Measurements from ENCODE around the gene HPSE2.
"Not testable (repeated sequence)": the region's sequence is repeated elsewhere in the genome, so short reads cannot be mapped to it uniquely, and the experiment has no call there.

HPSE2 gene

DNA sequence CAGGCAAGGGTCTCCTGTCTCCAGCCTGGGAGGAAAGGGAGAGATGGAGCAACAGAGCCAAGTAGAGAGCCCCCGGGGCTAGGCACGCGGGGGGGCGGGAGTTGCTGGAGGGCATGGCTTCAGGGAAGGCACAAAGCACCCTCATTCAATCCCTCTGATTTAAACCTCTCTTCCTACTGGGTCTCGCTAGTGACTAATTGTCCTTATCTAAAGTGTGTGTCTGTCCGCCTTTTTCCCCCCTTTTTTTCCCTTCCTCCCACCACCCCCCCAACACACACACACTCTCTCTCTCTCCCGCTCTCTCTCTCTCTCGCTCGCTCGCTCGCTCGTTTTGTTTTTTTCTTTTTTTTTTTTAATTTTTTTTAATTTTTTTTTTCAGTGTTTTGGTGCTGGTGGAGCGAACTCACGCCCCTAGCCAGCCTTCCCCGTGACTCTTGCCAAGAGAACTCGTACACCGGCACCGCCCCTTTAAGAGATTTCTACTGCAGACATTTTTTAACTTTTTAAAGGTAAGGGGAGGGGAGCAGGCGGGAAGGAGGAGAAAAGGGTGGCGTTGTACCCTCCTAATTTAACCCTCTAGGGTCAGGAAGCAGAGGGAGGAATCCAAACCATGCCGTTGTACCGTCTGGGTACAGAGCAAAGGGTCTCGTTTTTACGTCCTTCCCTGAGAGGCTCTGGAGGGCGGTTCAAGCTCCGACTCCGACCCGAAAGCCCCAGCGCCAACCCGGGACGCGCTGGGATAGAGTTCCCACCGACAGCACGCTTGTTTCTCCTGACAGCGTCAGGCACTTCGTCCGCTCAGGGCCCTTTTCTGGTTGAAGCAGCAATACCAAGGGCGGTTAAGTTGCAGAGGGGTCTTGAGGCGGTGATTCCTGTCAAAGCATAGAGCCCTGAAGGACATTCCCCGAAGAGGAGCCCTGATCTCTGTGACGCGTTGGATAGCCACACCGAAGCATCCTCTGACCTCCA lies at the start of gene HPSE2:
TSS of gene HPSE2 (minus strand) at position 195 of the 969 bp plus-strand sequence.
- peak; percentile 66 for DNase-seq (ENCODE audit: low spot score)

DNA sequence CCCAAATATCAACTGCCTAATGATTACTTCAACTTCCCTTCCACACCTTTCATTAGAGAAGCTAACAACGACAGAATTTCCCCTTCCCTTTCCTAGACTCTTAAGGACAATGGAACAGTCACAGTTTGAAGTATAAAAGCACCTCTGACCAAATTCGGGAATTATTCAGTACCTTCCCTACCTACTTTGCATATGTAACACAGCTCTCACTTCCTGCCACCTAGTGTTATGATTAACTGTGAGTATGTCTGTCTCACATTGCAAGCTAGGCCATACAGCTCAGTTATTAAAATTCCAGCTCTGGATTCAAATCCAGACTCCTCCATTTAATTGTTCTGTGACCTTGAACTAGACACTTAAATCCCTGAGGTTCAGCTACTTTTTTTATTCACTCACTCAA lies 44.8 kb upstream of the HPSE2 start:
- DNase-seq (ENCODE audit: low spot score): no peak

DNA sequence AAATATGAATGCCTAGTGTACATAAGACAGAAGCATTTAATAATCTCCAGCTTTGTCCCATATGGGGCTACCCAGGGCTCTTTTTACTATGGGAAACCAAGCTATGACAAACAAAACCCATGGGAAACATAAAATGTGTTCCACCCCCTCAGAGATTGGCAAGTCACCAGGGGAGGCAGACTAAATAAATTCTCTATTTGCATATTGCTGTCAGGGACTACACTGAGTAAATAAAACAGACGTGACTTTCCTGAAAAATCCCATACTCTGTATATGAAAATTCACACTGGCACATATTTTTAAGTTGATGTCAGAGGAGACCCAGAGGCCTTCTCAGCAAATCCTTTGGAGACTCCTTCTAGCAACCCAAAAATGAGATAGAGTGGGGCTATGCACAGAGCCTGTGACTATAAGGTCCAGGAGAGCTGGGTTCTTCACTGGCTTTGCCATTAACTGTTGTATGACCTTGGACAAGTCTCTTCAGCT lies 44.0 kb upstream of the HPSE2 start:
- no peak for DNase-seq (ENCODE audit: low spot score)

DNA sequence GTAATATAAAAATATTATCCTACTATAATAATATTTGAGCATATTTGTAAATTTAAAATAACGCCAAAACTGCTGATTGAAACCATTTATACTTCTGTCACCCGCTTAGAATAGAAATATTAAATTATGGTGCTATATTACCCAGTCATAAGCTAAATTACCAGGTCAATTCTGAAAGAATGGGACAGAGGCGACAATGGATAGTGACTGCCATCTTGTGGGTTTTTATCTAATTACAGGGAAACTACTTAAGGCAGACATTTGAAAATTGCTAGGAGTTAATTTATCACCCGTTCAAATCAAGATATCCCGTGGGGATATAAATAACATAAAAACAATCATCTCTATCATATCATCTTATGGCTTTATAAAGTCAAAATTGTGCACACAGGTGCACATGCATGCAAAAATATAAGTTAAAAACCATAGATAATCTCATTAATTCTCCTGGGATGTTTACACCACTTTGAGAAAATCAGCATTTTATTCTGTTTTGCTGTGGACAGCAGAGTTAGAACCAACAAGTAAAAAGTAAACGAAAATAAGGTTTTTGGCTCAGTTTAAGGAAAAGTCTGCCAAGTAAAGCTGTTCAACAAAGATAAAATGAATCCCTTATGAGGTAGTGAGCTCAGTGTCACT lies 41.3 kb upstream of the HPSE2 start:
- no peak for DNase-seq (ENCODE audit: low spot score)

DNA sequence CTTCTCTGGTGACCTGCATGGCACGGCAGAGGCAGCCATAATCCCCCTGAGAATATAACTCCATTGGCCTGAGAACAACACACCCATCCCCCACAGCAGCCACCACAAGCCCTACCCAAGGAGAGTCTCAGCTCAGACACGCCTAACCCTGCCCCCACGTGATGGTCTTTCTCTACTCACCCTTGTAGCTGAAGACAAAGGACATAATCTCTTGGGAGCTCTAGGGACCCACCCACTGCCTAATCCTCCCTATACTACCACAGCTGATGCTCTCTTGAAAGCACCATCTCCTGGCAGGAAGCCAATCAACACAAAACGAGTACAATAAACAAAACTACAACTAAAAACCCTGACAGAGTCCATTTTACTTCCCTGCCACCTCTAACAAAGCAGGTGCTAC lies 30.7 kb upstream of the HPSE2 start:
- peak; percentile 77 for DNase-seq (ENCODE audit: low spot score)

DNA sequence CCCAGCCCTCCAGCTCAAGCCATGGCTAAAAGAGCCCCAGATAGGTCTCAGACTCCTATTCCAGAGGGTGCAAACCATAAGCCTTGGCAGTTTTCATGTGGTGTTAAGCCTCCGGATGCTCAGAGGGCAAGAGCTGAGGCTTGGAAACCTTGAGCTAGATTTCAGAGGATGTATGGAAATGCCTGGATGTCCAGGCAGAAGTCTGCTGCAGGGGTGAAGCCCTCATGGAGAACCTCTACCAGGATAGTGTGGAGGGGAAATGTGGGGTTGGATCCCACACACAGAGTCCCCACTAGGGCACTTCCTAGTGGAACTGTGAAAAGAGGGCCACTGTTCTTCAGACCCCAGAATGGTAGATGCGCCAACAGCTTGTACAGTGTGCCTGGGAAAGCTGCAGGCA lies 13.2 kb upstream of the HPSE2 start:
- DNase-seq (ENCODE audit: low spot score): no peak

DNA sequence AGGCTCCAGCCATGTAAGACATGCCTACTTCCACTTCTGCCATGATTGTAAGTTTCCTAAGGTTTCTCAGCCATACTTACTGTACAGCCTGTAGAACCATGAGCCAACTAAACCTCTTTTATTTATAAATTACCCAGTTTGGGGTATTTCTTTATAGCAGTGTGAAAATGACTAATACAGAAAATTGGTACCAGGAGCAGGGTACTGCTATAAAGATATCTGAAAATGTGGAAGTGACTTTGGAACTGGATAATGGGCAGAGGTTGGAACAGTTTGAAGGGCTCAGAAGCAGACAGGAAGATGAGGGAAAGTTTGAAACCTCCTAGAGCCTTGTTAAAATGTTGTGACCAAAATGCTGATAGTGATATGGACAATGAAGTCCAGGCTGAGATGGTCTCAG lies 12.2 kb upstream of the HPSE2 start:
- DNase-seq (ENCODE audit: low spot score): not testable (repeated sequence)

DNA sequence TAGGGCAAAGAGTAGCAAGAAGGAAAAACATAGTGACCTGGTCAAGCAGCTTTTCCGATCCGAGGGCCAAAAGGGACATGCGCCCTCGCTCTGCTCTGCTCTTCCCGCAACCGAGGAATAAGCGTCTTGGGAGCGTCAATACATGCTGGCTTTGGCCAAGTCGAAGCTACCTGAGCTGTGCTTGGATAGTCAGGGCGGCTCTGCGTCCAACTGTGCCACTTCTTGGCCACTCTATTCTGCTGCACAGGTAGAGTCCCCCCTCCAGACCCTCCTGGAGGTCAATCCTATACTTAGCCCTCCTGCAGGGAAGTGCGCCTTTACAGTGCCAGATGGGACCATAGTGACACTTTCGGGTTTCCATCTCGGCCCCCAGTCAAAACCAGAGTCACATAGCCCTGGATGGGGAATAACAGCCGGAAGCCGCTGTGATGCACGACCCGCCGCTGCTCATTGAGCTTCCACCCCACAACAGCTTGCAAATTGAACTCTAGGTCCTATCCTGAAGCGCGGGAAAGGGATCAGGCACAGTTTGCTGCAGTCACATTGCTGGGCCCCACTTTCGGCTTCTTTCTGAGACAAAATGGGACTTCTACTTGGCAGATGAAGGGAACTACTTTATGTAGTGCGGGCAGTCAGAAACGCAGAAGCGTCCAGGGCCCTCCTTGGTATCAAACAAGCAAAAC lies 1.1 kb upstream of the HPSE2 start:
- DNase-seq (ENCODE audit: low spot score): peak; percentile 51

DNA sequence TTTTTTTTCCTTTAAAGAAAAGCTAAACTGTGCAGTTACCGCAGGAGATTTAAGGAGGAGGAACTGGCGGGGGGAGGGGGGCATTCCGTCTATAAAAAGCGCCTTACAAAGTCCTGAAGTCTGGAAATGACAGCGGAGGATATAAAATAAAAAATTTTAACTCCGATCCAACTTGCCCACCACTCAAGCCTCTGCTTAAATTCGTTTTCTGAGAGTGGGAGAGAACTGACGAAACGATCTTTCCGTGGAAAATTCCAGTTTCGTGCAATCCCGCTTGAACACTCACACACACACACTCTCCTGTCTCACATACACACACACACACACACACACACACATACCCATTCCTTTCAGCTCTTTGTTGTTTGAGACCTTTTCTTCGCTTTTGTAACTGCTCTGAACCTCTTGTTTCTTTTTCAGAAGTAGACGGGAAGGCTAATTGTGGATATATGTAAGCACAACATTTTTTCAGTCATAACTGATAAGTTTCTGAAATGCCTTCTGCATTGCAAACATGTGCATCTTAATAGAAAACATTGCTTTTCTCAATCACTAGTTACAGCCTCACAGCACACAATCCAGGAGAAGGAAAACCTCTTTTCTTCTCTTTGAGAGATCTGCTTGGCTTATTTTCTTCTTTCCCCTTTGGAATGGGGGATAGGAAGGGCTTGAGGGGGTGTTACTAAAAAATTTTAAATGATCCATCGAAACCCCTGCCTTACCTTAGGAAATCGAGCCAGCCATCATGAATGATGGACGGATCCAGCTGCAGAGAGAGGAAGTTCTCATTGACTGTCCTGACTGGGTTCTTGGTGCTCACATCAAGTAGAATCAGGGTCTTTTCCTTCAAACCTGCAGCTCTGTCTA lies 628 bp downstream of the HPSE2 start:
- DNase-seq (ENCODE audit: low spot score): peak; percentile 53

DNA sequence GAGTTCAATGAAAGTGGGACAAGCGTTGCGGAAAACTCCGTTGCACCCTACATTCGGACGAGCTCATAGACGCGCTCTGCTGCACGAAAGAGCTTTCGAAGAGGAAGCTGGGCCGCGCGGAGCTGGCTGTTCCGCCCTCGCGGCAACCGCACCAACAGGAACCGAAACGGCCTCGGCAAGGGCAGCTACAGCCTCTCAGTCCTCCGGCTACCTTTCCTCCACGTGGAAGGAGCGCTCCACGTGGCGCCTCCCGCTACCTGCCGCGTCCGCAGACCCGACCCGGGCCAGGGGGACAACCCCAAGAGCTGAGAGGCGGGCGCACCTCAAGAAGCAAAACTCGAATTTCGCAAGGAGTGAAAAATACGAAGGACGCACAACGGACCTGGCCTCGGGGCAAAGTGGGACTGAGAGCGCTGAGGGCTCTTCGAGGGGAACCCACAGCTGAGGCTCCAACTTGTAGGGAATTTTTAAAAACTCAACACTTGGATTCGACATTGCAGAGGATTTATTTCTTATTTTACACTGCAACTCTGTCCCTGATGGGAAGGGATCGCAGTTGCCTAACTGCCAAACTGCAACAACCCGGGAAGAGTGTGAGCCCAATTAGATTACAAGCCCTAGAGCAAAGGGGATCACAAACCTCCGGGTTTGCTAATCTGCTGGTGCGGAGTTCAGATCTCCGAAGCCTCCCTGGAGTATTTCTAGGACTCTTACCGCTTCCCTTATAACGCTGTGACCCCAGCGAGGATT lies 1.4 kb downstream of the HPSE2 start:
- peak; percentile 67 for DNase-seq (ENCODE audit: low spot score)

DNA sequence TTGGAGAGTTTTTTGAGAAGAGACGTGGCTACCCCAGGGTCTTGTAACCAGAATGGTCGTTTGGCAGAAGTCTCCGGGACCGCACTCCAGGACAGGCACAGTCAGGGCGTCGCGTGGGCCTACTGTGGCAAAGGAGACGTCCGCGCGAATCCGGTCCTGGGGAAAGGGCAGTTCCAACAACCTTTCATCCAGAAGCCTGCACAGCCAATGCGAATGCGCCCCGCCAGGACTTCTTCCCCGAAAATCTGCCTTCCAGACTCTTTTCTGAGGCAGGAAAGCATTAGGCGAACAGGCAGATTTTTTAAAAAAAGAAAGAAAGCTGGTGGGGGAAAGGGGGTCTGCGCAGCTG lies 2.0 kb downstream of the HPSE2 start:
- DNase-seq (ENCODE audit: low spot score): peak; percentile 52

DNA sequence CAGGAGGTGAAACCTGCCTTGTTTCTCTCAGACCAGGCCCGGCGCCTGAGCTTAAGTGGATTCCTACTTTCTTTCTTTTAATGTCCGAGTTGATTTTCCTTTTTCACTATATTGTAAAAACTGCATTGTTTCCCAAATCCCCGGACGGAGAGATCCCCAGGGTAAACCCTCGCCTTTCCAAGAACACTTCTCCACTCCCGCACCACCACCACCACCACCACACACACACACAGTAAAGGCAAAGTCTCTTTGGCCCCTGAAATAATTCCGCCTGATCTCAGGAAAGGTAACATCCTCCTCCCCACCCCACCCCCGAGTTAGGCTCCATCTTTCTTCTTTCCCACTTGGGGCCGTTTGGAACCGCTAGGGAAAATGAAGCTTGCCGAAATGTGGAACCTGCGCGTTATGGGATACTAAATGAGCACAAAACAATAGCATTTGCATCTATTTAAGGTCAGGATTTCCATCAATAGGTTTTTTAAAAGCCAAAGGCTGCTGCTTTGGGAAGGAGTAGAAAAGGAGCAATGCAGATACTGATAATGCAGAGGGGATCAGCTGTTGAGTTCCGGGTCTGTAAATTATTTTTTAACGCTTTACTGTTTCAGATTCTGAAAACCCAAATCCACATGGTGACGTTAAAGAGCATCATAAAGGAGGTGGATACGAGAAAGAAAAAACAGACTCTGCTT lies 2.5 kb downstream of the HPSE2 start:
- peak; percentile 48 for DNase-seq (ENCODE audit: low spot score)

DNA sequence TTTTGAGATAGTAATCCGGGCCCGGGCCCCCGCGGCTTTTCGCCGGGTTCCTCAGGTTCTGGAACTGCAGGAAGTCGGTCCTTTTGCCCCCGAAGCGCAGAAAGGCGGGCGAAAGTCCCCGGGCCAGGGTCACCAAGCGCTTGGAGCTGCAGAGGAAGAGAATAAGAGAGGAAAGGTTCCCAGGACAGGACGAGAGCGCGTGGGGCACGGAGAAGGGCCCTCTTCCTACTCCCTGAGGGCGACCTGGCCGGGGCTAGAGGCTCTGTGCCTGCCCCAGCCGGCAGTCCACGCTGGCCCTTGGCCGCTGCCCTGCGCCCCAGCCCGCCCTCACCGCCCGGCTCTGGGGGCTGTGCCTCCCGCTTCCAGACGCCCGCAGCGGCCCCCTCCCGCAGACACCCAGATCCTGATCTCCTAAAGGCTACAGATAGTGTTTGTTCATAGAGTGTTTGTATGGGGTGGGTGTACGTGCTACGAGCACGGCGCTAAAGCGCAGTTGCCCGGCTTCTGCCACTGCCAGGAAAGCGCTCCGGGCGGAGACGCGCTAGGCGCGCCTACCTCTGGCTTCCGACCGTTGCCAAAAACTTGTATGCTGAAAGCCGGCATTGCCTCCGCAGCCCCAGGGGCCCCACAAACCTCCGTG lies 3.2 kb downstream of the HPSE2 start:
- DNase-seq (ENCODE audit: low spot score): peak; percentile 75

DNA sequence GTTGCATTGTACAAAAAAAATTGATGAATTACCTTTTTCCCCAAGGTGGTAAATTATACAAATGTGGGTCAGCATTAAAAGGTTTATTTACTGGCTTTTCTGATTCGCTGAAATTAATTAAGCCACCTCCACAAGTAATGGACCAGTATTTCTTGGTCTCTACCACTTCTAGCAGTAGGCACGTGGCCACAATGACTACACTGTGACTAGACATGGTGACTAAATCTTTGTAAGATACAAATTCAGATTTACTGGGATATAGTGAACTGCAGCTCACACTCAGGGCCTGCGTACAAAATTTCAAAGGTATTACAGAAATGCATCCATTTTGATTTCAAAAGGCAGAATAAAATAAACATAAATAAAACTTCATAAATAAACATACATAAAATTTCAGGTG lies 10.9 kb downstream of the HPSE2 start:
- DNase-seq (ENCODE audit: low spot score): no peak

DNA sequence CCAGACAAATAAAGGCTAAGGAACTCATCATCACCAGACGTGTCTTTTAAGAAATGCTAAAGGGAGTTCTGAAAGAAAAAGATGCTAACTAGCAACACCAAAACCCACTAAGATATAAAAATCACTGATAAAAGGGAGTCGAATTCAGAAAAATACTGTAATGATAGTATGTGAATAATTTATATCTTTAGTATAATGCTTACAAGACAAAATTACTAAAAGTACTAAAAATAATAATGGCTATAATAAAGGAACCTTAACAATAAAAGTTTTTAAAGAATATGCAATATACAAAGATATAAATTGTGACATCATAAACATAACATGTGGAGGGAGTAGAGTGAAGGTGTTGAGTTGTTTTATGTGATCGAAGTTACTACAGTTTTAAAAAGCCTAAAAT lies 28.3 kb downstream of the HPSE2 start:
- no peak for DNase-seq (ENCODE audit: low spot score)

DNA sequence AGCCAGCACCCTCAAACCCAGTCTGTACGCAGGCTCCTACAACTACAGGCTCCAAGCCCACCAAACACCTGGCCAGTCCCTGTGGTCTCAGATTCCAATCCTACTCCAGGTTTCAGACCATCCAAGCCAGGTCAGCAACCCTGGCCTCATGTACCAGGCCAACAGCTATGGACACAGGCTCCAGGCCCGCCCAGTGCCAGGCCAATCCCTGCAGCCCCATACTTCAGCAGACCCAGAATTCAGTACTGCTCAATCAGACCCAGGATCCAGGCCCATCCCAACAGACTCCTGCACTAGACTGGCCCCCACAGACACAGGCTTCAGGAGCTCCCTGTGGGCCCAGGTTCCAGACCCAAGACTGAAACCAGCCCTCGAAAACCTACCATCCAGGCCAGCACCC lies 32.3 kb downstream of the HPSE2 start:
- no peak for DNase-seq (ENCODE audit: low spot score)

DNA sequence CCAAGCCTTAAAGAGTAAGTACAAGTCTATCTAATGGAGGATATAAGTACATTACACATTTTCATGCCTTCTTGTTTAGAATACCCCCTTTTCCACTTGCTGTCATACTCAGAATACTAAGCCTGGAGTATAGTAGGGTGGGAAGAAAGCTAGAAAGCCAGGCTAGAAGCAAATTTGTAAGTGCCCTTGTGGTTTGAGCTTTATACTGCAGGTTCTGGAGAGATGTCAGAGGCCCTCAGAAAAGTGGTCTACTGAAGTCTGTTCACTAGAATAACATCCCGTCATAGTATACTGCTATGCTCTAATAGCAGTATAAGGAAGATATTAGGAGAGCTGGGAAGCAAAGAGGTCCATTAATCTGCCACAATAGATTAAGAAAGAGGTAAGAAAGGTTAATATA lies 62.7 kb downstream of the HPSE2 start:
- DNase-seq (ENCODE audit: low spot score): no peak

DNA sequence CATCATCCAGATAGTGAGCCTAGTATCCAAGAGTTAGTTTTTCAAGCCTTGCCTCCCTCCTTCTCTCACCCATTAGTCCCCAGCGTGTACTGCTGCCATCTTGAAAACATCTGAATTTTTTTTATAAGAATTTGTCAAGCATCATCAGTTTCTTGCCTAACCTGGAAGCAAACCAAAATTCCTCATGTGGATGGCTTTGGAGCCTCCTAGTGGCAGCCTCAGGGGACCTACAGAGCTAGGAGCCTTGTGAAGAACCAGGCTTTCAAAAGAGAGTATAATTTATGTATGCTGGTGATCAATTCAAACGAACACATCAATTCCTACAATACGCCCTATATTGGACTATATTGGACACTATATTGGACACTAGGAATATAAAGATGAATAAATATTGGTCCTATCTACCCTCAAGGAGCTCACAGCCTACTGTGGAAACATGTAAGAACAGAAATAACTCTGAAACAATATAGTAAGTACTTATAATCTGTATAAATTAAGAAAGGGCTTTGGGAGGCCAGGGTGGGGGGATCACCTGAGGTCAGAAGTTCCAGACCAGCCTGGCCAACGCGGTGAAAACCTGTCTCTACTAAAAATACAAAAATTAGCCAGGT lies 63.4 kb downstream of the HPSE2 start:
- DNase-seq (ENCODE audit: low spot score): peak; percentile 55

DNA sequence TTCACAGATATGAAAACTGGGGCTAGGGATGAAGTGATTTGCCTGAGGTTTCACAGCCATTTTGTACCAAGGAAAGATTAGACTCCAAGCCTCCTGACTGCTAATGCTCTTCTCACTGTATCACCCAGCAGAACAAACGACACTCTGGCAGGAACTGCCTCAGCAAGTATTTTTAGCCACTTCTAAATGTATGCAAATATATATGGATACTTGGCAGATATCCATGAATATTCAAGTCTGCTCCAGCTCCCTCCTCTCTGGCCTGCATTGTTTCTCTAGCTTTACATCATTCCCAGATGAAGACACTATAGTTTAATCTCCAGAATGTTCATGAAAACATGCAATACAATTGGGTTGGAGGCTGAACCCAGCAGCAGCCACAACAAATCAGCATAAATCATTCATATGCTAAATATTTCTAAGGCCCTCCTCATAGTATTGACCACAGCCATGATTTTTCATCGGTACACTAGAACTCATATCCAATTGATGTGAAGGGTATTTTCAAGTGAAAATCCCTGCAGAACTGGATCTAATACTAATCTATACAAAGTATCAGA lies 65.5 kb downstream of the HPSE2 start:
- DNase-seq (ENCODE audit: low spot score): no peak

All from ecto neural progenitor cell (in vitro differentiated cells).